ENCODE measurements around the gene RPH3AL.
"Not testable (repeated sequence)": the region's sequence is repeated elsewhere in the genome, so short reads cannot be mapped to it uniquely, and the experiment has no call there.

Gene RPH3AL

DNA sequence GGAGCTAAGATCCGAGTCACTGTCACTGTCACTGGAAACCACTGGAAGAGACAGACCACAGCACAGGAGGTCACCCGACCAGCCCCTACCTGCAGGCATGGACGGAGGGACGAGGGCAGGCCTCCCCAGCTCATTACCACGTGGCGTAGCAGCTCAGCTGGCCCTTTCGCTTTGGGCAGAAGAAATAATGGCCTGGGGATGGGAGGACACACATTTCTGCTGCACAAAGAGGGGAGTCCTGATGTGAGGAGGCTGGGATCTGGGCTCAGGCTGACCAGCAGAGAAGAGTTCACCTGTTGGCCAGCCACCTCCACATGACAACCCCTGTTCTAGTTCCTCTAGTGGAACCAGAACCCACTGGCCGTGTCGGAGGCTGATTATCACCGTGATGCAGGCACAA is 132.9 kb downstream of the RPH3AL start:
- DNase-seq: no peak

DNA sequence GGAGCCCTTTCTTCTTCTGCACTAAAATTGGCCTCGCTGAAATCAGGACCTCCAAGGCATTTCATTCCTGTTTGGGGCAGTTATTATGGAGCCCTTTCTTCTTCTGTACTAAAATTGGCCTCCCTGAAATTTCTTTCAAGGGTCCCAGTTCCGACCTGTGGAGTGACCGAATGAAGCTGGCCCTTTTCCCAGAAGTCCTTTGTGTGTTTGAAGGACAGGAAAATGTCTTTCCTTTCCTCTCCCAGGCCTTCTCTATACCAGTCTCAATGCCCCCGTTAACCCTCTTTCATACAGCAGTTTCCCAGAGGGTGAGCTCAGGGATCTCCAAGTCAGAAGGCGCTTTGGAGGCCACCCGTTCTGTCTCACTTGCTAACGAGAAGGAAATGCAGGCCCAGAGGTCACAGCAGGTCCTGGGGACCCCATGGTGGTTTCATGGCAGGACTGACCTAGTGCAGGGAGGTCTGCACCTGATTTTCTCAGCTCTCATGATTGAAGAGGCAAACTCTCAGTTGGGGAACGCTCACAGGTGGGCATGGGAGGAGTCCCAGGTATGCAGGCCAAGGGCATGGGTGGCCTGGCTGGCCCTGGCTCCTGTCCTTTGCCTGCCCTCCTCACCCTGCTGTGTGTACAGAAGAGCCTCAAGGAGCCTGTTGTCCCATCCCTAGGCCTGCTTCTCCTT is 134.0 kb downstream of the RPH3AL start:
- DNase-seq: no peak

DNA sequence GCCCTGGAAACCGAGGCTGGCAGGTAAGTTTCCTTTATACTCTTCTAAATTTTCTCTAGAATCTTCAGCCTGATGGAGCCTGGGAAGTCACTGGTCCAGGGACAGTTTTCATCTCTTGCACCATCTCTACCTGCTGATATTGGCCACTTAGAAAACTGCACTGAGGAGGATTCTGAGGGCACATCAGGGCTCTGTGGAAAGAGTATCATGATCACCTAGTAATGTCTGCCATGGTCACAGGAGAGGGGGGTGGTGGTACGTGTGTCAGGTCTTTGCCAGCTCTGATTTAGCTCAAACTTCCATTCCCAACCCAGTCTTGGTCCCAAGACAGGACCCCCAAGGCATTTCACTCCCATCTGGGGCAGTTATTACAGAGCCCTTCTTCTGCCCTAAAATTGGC is 136.0 kb downstream of the RPH3AL start:
- no peak for DNase-seq

DNA sequence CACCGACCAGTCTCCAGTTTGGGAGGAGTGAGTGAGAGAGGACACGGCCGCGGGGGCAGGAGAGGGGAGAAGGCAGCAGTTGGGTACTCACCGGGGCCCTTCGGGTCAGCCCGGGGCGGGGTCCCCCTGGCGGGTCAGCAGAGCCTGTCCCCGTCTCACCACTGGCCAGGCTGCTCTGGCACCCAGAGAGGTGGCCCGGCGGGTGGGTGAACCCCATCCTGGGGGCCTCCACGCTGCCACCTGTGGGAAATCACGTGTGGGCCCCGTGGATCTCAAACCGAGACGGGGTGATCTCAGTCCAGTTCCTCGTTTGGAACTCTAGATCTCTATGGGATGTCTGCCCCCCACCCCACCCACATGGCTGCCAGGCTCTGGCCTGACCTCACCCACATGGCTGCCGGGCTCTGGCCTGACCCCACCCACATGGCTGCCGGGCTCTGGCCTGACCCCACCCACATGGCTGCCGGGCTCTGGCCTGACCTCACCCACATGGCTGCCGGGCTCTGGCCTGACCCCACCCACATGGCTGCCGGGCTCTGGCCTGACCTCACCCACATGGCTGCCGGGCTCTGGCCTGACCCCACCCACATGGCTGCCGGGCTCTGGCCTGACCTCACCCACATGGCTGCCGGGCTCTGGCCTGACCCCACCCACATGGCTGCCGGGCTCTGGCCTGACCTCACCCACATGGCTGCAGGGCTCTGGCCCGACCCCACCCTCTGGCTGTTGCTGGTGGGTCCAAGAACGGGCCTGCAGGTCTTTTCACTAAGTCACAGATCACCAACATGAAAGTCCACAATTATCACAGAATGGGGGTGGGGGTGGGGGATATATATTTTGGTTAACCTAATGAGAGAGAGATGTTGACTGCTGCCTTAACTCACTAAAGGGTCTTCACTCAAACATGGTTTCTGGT is 136.8 kb downstream of the RPH3AL start:
- DNase-seq: peak in 1 of 14 donors; percentile 21

DNA sequence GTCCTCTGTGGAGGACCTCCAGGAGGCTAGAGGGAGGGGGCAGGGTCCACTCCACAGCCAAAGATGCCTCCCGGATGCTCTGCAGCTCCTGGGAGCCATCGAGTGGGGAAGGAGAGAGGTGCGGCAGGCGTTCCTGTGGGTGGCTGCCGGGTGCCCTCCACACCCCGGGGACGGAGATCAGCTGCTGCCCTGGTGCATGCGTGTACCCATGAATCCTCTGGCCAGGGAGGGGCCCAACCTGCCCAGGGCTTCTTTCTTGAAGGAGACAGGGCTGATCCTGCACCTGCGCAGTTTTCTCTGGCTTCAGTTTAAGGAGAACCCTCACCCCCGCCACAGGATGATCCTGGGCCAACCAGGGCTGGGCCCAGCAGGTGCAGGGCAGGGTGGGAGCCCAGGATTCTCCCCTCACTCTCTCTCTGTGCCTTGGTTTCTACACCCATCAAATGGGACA is 137.7 kb downstream of the RPH3AL start:
- no peak for DNase-seq

DNA sequence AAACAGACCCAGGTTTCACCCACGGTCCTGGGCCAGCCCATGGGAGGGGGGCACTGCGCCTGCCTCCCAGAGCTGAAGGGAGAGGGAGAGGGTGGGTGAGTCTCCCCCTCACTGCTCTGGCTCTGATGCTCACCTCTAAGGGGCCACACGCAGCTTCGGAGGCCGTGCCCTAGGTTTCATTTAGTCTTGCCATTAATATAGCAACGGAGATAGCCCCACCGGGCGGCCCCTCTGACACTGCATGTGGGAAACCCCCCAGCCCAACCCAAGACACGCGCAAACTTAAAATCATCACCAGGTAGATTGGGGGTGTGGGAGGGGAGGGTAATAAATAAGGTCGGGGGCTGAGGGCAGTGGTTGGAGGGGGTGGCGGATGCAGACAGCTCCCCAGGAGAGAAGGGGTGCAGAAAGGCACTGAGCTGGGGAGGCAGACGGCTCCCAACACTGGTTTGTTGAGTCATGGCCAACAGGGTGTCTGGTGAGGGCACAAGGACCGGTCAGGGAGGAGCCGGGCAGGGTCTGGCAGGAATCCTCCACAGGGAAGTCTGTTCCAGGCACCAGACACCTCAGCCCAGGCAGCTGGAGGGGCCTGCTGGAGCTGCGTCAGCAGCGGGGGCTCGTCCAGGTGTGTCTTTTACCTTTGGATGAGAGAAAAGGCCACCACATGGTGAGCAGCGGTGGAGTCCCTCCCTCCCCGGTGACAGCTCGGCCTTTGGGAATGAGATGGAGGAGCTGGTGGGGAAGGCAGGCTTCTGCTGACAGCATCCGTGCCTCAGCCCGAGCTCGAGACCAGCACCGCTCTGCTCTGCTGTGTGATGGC is 139.1 kb downstream of the RPH3AL start:
- DNase-seq: no peak

DNA sequence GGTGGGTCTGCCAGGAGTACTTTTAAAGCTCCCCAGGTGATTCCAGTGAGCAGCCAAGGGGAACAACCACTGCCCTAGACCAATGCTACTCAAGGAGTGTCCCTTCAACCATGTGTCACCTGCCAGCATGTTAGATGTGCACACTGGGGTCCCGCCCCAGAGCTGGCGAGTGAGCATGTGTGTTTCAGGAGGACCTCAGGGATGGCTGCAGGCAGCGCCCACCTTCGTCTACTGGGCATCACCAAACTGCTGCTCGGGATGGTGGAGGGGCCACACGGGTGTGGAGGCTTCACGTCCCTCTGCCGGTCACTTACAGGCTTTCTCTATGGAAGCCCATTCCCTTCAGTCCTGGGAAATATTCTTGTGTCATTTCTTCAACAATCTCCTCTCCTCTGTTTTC is 142.2 kb downstream of the RPH3AL start:
- no peak for DNase-seq

DNA sequence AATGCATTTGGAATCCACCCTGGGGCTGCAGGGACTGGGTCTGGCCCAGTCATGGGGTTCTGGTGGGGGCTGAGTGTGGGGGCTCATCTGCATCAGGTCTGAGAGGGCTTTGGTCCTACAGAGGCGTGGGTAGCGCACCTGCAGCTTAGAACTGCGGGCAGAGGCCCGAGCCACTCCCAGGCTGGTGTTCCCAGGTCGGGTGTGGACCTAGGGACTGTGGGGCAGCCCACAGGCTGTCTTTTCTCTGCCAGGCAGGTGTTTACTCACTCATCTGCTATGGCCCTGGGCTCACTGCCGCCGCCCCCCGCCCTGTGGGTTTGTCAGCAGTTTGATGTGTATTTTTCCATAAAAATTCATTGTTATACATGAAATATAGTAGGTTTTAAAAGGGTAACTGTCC is 144.2 kb downstream of the RPH3AL start:
- DNase-seq: no peak

DNA sequence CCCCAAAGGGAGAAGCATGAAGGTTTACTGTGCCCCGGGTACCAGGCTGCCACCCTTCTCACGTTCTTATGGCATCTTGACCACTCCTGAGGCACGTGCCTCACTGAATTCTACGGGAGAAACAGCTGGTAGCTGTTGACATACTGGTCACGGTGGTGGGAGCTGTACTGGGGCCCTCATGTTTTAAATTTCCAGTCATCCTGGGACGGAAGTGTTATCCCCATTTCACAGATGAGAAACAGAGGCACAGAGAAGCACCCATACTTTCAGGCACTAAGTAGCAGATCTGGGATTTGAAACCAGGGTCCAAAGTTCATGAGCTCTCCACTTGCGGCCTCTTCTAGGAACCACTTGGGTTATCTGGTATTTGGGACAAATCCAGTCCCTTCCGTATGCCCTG is 144.8 kb downstream of the RPH3AL start:
- DNase-seq: no peak

DNA sequence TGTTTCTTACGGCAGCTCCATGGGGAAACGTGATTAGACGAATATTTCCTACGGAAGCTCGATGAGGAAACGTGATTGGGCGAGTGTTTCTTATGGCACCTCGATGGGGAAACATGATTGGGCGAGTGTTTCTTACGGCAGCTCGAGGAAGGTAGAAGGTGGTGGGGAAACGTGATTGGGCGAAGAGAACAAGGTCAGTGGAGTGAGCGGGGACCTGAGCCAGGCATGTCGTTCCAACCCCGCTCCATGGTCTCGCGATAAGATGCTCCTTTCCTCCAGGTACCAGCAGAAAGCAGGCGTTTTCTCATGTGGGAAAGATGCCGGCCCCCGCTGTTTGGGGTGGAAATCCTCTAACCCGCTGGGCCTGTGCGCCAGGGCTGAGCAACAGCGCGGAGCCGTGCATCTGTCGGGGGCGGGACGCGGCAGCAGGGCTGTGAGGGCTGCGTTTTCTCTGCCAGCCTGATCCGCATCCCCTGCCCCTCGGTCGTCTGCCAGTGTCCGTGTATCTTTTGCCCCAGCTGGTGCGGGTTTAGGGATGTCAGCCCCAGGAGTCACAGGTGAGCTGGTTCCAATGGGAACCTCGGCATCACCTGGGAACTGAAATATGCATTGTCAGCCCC is 145.6 kb downstream of the RPH3AL start:
- peak in 1 of 14 donors; percentile 59 for DNase-seq

DNA sequence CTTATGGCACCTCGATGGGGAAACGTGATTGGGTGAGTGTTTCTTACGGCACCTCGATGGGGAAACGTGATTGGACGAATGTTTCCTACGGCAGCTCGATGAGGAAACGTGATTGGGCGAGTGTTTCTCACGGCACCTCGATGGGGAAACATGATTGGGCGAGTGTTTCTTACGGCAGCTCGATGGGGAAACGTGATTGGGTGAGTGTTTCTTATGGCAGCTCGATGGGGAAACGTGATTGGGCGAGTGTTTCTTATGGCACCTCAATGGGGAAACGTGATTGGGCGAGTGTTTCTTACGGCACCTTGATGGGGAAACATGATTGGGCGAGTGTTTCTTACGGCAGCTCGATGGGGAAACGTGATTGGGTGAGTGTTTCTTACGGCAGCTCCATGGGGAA is 146.1 kb downstream of the RPH3AL start:
- DNase-seq: not testable (repeated sequence)

DNA sequence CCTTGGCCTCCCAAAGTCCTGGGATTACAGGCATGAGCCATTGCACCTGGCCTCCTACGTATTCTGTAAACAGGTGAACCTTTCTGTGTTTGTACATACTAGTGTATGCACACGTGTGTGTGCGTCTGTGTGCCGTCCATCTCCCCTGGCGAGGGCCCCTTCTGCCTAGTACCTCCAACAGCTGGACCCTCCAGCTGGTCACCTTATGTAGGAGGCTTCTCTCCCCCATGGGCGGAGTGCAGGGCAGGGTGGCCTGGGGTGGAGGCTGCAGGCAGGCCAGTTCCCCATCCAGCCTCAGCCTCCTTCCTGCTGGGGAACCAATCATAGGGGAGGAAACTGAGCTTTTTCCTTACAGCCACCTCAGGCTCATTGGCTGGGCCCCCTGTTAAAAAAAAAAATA is 146.8 kb downstream of the RPH3AL start:
- DNase-seq: no peak

DNA sequence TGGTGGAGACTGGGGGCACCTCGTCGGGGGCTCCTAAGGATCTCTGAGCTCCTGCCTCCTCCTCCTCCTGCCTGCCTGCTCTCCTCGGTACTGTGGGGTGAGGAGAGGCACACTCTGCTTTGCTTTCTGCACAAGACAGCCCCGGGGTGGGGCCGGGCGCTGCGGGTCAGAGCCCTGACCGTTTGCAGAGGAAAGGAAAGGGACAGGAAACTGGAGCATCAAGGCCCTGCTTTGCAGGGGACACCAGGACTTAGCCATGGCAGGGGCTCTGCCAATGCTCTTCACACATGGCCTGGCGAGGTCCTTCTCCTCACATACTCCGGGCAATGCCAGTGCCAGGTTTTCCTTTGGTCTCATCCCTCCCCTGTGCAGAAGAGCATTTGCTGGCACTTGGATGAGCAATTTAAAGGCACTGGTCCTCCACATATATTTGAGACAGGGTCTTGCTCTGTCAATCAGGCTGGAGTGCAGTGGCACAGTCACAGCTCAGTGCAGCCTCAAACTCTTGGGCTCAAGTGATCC is 147.4 kb downstream of the RPH3AL start:
- peak in 1 of 14 donors; percentile 54 for DNase-seq

DNA sequence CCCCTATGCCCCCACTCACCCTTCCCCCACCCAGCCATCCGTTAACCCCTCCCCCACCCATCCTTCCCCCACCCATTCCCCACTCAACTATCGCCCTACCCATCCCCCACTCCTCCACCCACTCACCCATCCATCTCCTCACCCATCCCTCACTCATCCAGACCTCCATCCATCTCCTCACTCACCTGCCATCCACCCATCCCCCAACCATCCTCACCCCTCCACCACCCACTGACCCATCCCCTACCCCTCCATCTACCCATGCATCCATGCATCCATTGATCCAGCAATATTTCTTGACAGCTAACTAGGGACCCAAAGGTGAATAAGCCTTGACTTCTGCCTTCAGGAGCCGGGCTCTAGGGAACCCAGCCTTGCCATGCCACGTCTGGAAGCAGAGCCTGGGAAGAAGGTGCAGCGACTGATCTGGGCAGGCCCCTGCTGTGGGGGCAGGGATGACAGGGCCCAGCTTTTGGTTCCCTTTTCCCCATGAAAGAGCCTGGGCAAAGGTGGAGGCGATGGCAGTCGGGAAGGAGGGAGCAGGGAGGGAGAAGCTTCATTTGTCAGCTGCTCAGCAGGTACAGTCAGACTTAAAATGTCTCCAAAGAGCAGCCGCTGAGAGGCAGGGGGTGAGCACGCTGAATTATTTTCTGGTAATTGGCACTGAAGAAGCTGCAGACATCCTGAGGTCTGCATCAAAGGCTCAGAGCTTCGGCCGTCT is 148.0 kb downstream of the RPH3AL start:
- DNase-seq: no peak

DNA sequence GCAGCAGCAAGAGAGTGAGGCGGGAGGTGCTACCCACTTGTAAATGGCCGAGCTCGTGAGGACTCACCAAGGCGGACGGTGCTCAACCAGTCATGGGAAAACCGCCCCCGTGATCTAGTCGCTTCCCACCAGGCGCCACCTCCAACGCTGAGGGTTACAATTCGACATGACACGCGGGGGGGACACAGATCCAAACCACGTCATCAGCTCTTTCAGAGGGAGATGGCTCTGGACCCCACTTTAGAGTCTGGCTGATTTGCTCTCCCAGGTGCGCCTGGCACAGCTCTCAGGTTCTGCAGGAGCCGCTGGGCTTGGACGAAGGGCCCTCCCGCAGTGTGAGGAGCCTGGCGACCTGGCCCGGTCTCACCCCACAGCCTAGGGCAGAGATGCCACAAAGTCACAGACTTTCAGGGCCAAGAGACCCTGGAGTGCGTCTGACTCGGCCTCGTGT is 150.1 kb downstream of the RPH3AL start:
- no peak for DNase-seq

DNA sequence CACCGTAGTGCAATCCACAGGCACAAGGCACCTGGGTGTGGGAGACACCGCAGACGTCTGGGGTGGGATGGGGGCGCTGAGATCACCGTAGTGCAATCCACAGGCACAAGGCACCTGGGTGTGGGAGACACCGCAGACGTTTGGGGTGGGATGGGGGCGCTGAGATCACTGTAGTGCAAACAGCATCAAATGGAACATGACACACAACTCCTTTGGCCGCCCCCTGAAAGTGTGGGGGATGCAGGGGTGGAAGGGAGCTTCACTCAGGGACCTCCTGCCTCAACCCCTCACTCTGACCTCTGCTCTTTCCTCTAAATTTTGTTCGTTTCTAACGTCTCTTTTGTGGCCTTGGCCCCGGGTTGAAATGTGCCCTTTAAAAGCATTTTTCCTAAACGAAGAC is 150.9 kb downstream of the RPH3AL start:
- DNase-seq: not testable (repeated sequence)

DNA sequence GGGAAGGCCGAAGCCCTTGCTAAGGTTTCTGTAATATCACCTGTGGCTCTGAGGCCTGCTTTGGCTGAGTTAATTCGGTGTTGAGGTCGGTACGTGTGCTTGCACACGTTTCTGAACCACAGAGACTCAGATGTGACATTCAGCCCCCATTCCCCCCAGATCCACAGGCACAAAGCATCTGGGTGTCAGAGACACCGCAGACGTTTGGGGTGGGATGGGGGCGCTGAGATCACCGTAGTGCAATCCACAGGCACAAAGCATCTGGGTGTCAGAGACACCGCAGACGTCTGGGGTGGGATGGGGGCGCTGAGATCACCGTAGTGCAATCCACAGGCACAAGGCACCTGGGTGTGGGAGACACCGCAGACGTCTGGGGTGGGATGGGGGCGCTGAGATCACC is 151.3 kb downstream of the RPH3AL start:
- not testable (repeated sequence) for DNase-seq

DNA sequence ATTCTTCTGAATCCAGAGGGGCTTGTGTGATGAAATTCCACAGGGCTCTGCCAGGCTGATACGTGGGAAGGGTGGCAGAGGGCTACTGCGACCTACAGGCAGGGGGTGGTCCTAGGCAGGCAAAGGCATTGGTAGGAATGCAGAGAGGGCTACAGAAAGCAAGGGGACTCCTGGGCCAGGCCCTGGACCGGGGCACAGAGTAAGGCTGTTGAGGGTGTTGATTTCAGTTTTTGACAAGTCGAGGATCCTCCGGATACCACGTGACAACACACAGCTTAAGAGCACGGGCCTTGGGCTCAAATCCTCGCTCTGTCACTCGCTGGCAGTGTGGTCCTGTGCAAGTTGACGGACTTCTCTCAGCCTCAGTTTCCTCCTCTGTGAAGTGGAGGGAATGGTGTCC is 152.0 kb downstream of the RPH3AL start:
- no peak for DNase-seq

DNA sequence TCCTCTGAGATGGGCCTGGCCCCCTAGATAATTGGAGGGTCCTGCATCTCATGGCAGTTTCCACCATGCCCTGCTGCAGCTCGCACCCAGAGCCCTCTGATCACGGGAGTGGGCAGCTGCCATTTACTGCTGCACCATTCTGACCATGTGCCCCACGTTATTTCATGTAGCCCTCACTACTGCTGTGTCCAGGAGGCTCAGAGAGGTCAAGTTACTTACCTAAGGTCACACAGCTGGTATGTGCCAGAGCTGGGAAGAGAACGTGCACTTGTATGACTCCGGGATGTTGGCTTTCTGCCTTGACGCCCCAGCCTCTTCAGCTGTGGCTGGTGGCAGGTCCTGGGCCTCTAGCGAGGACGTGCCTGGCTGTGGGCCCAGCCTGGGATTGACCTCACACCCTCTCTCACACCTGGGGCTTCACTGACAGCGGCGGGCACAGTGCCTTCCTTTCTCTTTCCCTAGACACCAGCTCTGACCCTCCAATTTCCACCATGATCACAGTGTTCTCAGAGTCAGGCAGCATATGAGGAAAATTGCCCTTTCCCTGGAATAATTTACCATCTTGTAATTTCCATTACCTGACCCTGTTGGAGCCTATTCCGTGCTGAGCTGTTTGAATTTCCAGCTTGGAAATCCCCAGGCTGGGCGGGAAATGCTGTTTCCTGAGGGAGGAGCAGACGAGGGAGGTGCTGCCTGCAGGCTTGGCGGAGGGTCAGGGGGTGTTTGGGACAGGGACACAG is 152.6 kb downstream of the RPH3AL start:
- no peak for DNase-seq

DNA sequence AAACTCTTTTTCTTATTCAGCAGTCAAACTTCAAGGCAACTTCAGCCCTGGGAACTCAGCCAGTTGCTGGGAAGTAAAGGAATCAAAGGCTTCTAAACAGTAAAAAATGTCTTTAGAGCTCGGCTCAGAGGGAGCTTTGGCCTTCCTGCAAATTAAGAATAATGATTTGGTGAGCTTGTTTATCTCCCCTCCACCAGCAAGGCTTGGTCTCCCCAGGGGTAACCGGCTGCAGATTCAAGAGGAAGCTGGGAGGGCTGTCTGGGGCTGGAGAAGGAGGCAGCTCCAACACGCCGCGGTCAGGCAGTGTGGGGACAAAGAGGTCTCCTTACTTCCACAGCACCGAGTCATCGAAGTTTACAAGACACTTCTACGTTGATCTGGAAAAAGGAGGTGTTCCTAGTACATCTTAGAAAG is 153.4 kb downstream of the RPH3AL start:
- DNase-seq: peak in 1 of 14 donors; percentile 28

DNA sequence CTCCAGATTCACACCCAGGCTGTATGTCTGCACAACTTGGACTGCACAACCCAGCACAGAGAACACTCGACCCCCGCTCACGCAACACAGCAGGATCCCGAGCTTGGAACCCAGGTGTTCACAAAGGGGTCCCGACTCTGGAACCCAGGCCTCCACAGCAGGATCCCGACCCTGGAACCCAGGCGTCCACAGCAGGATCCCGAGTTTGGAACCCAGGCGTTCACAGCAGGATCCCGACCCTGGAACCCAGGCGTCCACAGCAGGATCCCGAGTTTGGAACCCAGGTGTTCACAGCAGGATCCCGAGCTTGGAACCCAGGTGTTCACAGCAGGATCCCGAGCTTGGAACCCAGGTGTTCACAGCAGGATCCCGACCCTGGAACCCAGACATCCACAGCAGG is 154.4 kb downstream of the RPH3AL start:
- not testable (repeated sequence) for DNase-seq
